Measurements from ENCODE around the gene ZNF496. TPM values are rescaled to one million over a fixed set of nuclear protein-coding genes. Genes with fewer than 3 reads are reported as not detected.

The ZNF496 gene
- total RNA-seq, 1 donor from 2014 or later: 43.9 TPM

GRCh38 chr1:247334378-247335133 lies 2.9 kb upstream of the ZNF496 start:
- DNase-seq (ENCODE audit: low read depth): no peak
- H3K4me3 ChIP-seq (ENCODE audit: low read depth, low read length): no peak overlapping the region
- TF ChIP-seq CTCF (conservative IDR thresholded peaks at IDR 0.05; ENCODE audit: low read depth, low read length): no peak

GRCh38 chr1:247332623-247333361 lies 1.1 kb upstream of the ZNF496 start:
- no peak for TF ChIP-seq CTCF (conservative IDR thresholded peaks at IDR 0.05; ENCODE audit: low read depth, low read length)
- DNase-seq (ENCODE audit: low read depth): no peak

GRCh38 chr1:247332215-247332622 lies 552 bp upstream of the ZNF496 start:
- no peak for DNase-seq (ENCODE audit: low read depth)
- no peak for TF ChIP-seq CTCF (conservative IDR thresholded peaks at IDR 0.05; ENCODE audit: low read depth, low read length)
- H3K4me3 ChIP-seq (ENCODE audit: low read depth, low read length): peak overlapping the region; percentile 71

More at GRCh38 chr1:247332623-247333361, 1.1 kb upstream of the ZNF496 start:
- peak overlapping the region; percentile 71 for H3K4me3 ChIP-seq (ENCODE audit: low read depth, low read length)

- TF ChIP-seq CTCF (conservative IDR thresholded peaks at IDR 0.05; ENCODE audit: low read depth, low read length): no peak
- H3K4me3 ChIP-seq (ENCODE audit: low read depth, low read length): peak overlapping the region; percentile 71
- DNase-seq (ENCODE audit: low read depth): no peak
These were observed 519 bp downstream of the ZNF496 start for GRCh38 chr1:247331172-247331524.

GRCh38 chr1:247330548-247331171 lies 1.0 kb downstream of the ZNF496 start:
- peak overlapping the region; percentile 71 for H3K4me3 ChIP-seq (ENCODE audit: low read depth, low read length)
- no peak for TF ChIP-seq CTCF (conservative IDR thresholded peaks at IDR 0.05; ENCODE audit: low read depth, low read length)

GRCh38 chr1:247329097-247329617 lies 2.5 kb downstream of the ZNF496 start:
- H3K4me3 ChIP-seq (ENCODE audit: low read depth, low read length): no peak overlapping the region
- no peak for DNase-seq (ENCODE audit: low read depth)
- TF ChIP-seq CTCF (conservative IDR thresholded peaks at IDR 0.05; ENCODE audit: low read depth, low read length): no peak

More at GRCh38 chr1:247330548-247331171, 1.0 kb downstream of the ZNF496 start:
- no peak for DNase-seq (ENCODE audit: low read depth)
